ENCODE measurements around the gene ZBTB46.
"Not testable (repeated sequence)": the region's sequence is repeated elsewhere in the genome, so short reads cannot be mapped to it uniquely, and the experiment has no call there.

ZBTB46 gene

GRCh38 chr20:63854766-63855362 lies 23.8 kb upstream of the ZBTB46 start:
- no peak for DNase-seq (ENCODE audit: low spot score)
- no peak for TF ChIP-seq CTCF (IDR thresholded peaks at IDR 0.05; ENCODE audit: extremely low read depth, missing control alignments)

GRCh38 chr20:63854069-63854765 lies 23.2 kb upstream of the ZBTB46 start:
- TF ChIP-seq CTCF (IDR thresholded peaks at IDR 0.05; ENCODE audit: extremely low read depth, missing control alignments): no peak
- DNase-seq (ENCODE audit: low spot score): peak; percentile 73

- DNase-seq (ENCODE audit: low spot score): not testable (repeated sequence)
Observed at GRCh38 chr20:63853733-63854068, 22.6 kb upstream of the ZBTB46 start.

GRCh38 chr20:63851548-63851943 lies 20.5 kb upstream of the ZBTB46 start:
- not testable (repeated sequence) for DNase-seq (ENCODE audit: low spot score)

- peak; percentile 96 for DNase-seq (ENCODE audit: low spot score)
- TF ChIP-seq CTCF (IDR thresholded peaks at IDR 0.05; ENCODE audit: extremely low read depth, missing control alignments): no peak
Observed at GRCh38 chr20:63850689-63851547, 19.9 kb upstream of the ZBTB46 start.

GRCh38 chr20:63848003-63848911 lies 17.2 kb upstream of the ZBTB46 start:
- TF ChIP-seq CTCF (IDR thresholded peaks at IDR 0.05; ENCODE audit: extremely low read depth, missing control alignments): no peak
- DNase-seq (ENCODE audit: low spot score): no peak

GRCh38 chr20:63847237-63848002 lies 16.4 kb upstream of the ZBTB46 start:
- no peak for TF ChIP-seq CTCF (IDR thresholded peaks at IDR 0.05; ENCODE audit: extremely low read depth, missing control alignments)
- no peak for DNase-seq (ENCODE audit: low spot score)
